Keratinocyte (primary cell): Measurements from ENCODE around the gene BATF.

Experiments
- EZH2 ChIP-seq: IDR thresholded peaks from one replicate; pipeline ENCODE4 v1.6.1; 2012; ENCODE audit warnings: inconsistent platforms, mild to moderate bottlenecking, low read length, moderate library complexity
- TF ChIP-seq, protein P1 (sequence below), 3 experiments: IDR thresholded peaks in 1 of 3; conservative IDR thresholded peaks in 1 of 3; optimal IDR thresholded peaks in 1 of 3; 2 replicates in 2 of 3; 3 replicates in 1 of 3; pipeline versions ENCODE3 to v1.5.1; 2011; ENCODE audit warnings: low read length in 3 of 3, mild to moderate bottlenecking in 3 of 3, moderate library complexity in 2 of 3, control low read depth in 1 of 3, inconsistent platforms in 1 of 3; ENCODE audit not compliant: insufficient read depth in 2 of 3; ENCODE audit errors: extremely low read depth in 1 of 3

DNA sequence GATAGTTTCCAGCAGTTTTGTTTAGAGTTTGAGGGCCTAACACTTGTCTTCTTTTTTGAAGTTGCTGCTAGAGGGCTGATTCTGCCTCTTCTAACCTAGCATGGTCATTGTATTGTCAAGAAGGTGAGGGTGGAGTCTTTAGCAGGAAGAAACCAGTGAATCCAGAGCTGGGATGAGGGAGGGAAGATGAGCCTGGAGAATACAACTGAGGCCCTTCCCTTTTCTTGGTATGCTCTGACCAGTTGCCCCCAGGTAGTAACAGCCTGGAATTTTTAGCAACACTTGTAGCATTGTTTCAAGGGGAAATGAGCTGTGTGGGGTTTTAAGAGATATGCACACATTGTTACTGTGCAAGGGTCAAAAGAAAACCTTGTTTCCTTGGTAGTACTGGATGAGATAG, 65.1 kb downstream of the BATF start:
- TF ChIP-seq, protein P1, sequence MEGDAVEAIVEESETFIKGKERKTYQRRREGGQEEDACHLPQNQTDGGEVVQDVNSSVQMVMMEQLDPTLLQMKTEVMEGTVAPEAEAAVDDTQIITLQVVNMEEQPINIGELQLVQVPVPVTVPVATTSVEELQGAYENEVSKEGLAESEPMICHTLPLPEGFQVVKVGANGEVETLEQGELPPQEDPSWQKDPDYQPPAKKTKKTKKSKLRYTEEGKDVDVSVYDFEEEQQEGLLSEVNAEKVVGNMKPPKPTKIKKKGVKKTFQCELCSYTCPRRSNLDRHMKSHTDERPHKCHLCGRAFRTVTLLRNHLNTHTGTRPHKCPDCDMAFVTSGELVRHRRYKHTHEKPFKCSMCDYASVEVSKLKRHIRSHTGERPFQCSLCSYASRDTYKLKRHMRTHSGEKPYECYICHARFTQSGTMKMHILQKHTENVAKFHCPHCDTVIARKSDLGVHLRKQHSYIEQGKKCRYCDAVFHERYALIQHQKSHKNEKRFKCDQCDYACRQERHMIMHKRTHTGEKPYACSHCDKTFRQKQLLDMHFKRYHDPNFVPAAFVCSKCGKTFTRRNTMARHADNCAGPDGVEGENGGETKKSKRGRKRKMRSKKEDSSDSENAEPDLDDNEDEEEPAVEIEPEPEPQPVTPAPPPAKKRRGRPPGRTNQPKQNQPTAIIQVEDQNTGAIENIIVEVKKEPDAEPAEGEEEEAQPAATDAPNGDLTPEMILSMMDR (optimal IDR thresholded peaks at IDR 0.05 in 1 of 3, IDR thresholded peaks at IDR 0.05 in 1 of 3, conservative IDR thresholded peaks at IDR 0.05 in 1 of 3; ENCODE audit: extremely low read depth in 1 of 3, insufficient read depth in 2 of 3, low read length in 3 of 3): no peak
- no peak for TF ChIP-seq EZH2
